ENCODE results near the gene SGCA.

SGCA gene

DNA sequence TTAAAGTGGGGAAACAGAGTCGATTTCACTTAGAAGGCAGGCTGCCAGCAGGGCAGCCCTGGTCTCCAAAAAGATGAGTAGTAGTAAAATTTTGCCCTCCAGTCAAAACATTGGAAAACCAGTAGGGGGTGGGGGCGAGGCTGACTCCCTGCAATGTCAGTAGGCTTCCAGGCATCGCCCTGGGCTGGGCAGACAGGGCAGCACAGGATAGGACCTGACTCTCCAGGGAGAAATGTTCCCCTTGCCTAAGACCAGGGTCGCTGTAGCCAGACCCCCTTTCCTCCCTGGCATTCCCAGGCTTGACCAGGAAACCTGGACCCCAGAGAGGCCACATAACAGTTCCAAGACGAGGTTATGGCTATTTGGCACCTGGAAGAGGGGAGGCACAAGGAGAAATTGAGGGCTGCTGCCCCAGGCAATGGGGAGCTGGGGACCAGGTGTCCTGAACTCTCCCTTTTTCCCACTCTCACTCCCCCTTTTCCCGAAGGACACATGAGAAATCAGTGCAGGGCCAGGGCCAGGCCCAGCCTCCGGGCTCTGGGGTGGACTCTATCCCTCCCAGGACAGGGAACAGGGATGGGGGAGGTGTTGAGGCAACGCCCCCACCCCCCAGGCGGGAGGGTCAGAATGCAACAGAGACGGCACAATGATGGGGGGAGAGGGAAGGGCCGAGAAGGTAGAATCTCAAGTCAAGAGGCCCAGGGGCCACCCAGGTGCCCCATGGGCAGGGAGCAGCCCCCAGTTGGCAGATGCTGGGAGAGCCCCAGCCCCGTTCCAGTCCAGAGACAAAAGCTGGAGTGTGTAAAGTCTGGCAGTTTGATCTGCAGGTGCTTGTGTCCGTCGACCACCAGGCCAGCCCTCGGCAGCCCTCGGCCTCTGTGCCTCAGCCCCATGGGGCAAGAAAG is 31.3 kb upstream of the SGCA start:
- no peak for DNase-seq

DNA sequence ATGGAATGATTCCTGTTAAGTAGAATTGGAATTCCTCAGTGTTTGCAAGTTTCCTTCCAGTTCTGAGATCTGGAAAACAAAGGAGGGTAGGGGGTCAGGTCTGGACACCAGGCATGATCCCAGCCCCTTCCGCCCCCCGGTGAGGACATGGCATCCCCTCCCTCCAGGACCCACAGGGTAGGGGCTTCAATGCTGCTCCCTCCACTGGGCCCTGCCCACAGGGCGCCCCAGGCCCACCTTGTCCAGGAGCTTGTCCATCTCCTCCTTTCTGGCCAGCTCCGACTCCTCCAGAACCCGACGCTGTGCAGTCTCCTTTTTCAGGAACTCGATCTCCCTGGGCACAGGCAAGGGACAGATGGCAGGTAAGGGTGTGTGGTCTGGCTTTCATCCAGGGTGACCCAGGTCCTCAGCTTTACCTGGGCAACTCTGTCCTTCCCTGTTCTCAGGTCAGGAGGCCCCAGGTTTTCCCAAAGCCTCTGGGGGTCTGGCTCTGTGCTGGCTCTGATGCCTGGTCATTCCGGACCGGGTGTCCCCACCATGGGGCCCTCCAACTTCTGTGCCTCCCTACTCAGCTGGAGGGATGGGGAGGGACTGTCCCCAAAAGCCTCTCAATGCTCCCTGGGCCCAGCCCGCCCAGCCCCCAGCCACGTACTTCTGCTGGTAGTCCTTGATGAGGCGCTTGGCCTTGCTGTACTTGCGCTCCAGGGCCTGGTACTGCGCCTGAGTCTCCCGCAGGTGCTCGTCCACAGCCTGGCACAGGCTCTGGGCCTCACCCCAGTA is 30.3 kb upstream of the SGCA start:
- no peak for DNase-seq

DNA sequence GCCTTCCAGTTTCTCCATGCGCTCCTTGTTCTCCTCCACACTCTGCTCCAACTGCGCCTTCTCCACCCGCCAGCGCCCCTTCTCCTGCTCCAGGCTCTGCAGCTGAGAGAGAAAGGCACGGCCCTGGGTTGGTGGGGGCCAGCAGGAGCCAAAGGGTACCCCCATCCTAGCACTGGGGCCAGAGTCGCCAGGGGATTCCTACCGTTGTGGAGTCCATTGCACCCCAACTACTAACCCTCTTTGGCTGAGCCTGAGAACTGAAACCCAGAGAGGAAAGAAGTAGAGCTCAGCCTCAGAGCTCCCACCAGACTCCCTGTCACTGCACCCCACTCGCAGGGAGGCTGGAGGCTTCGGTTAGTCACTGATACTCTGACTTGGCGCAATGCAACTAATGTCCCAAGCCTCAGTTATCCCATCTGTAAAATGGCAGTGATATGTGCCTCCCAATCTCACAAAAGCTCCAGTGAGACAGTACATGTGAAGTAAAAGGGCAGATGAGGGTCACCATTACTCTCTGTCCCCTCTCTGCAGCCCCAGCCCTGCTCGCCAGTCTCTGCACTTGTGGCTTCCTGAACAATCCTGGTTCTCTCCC is 29.6 kb upstream of the SGCA start:
- DNase-seq, result no peak

DNA sequence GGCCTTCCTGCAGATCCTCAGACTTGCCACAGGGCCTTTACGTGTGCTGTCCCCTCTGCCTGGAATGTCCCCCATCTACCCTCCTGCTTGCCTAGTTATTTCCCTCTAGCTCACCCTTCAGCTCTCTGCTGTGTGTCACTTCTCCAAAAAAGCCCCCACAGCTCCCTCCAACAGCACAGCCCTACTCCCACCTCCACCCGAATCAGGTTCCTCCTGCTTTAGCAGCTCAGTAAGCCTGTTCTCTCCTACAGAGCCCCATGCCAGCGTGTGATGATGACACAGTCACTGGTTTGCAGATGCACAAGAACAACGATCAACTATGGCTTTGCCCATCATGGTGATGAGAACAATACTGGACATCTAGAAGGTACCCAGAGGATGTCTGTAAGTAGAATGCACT is 28.8 kb upstream of the SGCA start:
- no peak for DNase-seq

- DNase-seq, result no peak
Measured at GRCh38 chr17:50139185-50139783, 26.5 kb upstream of the SGCA start.

DNA sequence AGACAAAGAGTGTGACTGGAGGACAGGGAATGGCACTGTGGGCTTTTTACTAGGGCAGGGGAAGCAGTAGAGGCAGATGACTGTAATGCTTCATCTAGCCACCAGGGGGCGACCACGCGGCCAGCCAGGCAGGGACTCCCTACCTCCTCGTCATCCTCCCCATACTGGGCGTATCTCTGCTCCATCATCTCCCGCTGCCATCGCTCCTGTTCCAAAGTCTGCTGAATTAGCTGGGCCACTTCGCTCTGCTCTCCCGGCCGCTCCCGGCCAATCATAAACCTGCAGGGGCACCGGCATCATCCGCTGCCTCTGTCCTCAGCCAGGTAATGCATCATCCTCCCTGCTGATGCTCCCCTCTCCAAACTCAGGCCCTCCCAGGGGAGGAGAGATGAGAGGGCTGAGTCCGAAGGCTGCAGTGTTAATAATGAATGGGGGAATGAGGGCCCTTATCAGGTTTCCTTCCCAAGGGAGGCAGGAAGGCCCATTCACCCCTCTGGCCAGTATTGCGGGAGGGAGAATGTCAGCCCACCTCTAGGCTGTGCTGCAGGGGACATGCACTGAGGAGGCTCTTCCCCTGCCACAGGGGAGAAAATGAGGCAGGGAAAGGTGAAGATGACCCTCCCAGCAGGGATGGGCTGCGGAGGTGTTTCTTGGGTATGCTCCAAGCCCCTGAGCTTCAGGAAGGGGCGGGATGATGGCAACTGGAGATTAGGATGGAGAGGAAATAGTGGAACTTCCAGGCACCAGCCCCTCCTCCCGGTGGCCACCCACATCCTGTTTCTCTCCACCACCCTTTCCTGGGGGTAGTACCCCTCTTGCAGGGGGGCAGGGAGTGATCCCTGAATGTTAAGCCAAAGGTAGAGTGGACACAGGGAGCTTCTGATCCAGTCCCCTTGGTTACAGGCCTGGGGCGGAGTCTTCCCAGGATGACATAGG is 25.6 kb upstream of the SGCA start:
- peak; percentile 84 for DNase-seq

DNA sequence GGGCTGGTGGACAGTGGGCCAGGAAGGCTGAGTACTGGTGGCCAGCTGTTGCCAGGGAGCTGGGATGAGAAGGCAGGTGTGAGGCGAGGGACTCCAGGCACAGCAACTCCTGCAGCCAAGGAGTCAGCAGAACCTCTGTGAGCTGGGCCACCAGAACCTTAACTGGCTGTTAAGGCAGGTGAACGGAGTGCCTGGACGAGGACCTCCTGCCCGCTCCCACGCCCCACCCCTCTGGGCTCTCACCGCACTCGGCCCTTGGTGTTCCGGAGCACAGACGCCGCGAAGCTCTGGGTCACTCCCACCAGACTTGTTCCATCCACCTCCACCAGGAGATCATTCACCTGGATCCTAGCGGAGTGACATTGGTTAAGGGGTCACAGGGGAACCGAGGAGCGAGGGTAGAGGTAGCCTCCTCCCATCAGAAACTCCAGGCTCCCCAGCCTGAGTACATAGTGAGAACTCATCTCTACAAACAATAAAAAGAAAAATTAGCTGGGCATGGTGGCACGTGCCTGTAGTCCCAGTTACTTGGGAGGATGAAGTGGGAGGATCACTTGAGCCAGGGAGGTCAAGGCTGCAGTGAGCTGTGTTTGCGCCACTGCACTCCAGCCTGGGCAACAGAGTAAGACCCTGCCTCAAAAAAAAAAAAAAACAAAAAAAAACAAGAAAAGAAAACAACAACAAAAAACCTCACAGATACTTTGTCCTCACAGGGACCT is 24.6 kb upstream of the SGCA start:
- DNase-seq, result no peak

DNA sequence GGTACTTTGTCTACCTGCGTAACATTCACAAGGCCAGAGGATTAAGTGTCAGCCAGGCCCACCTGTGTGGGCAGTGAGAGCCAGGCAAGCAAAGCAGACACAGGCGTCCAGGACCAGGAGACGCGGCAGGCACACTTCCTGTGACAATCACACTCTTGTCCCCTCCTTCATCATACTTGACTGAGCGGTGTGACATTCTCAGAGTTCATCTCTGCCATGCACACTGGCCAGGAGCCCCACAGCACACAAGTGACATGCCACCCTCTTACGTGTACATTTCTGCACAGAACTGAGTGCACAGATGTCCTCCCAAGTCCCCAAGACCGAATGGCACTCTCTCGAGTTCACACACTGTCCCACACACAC is 24.1 kb upstream of the SGCA start:
- DNase-seq, result no peak

- no peak for DNase-seq
Measured at GRCh38 chr17:50143461-50144176, 22.2 kb upstream of the SGCA start.

- no peak for DNase-seq
Measured at GRCh38 chr17:50144355-50144754, 21.4 kb upstream of the SGCA start.

GRCh38 chr17:50144845-50145531 is 20.8 kb upstream of the SGCA start:
- DNase-seq, result no peak

- DNase-seq, result no peak
Measured at GRCh38 chr17:50145532-50146229, 20.1 kb upstream of the SGCA start.

GRCh38 chr17:50146230-50146926 is 19.4 kb upstream of the SGCA start:
- no peak for DNase-seq

DNA sequence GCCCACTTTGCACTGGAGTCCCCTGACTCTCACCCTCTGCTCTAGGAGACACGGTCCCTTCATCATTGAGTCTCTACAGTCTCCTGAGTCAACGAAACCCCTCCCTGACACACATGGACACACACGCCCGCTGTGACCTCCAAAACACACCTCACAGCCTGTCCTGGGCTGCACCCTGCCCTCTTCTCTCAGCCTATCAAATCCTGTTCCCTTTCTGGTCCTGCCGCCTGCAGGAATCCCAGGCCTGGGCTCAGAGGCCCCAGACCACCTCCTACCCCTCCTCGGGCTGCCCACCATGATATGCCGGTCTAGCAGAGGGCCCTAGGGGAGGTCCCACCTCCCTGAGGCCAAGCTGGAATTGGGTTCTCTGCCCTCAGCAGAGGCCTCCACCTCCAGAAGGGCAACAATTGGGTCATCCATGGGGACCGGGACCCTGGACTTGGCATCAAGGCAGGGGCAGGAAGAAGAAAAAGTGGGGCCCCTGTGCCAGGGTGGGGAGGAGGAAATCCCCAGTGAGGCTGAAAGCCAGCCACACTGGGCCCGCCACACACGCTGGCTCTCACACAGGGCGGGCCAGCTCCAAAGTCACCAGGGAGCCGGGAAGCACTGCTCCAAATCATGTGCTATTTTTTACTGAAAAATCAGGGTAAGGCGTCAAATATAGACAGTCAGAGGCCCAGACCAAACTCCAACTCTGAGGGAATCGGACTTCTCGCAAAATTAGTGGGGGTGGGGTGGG is 18.7 kb upstream of the SGCA start:
- no peak for DNase-seq

- no peak for DNase-seq
Measured at GRCh38 chr17:50147841-50148225, 18.0 kb upstream of the SGCA start.

GRCh38 chr17:50148226-50149090 is 17.3 kb upstream of the SGCA start:
- peak; percentile 58 for DNase-seq

DNA sequence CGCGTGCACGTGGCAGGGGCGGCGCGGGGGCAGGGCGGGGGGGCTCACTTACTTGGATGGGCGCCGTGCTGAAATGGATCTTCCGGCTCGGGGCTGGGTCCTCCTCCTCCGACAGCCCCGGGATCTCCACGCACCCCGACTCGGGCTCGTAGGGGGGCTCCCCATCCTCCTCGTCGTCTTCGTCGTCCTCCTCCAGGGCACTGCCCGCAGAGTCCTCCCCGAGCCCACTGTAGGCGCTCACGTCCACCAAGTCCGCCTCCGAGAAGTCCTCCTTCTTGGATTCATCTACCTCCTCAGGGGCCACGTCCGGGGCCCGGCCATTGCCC is 16.8 kb upstream of the SGCA start:
- no peak for DNase-seq
